ENCODE data around the gene PRDM15.

The PRDM15 gene

GRCh38 chr21:41864311-41865001 lies 14.7 kb downstream of the PRDM15 start:
- no peak for DNase-seq (ENCODE audit: low read depth in 2 of 2)

DNA sequence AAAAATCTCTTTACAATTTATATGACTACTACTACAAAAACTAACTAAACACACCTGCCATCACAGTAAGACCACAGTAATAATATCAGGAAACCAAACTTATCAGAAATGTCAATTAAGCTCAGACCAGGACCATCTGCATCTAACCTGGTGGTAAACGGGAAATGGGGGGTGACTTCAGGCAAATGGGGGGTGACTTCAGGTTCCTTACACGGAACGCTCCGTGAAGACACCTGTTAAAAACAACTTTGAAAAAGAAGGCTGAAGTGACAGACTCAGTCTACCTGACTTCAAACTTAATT lies 15.8 kb downstream of the PRDM15 start:
- no peak for DNase-seq (ENCODE audit: low read depth in 2 of 2)

GRCh38 chr21:41861987-41862386 lies 17.2 kb downstream of the PRDM15 start:
- no peak for DNase-seq (ENCODE audit: low read depth in 2 of 2)

- no peak for DNase-seq (ENCODE audit: low read depth in 2 of 2)
These were observed 17.9 kb downstream of the PRDM15 start for GRCh38 chr21:41861255-41861654.

DNA sequence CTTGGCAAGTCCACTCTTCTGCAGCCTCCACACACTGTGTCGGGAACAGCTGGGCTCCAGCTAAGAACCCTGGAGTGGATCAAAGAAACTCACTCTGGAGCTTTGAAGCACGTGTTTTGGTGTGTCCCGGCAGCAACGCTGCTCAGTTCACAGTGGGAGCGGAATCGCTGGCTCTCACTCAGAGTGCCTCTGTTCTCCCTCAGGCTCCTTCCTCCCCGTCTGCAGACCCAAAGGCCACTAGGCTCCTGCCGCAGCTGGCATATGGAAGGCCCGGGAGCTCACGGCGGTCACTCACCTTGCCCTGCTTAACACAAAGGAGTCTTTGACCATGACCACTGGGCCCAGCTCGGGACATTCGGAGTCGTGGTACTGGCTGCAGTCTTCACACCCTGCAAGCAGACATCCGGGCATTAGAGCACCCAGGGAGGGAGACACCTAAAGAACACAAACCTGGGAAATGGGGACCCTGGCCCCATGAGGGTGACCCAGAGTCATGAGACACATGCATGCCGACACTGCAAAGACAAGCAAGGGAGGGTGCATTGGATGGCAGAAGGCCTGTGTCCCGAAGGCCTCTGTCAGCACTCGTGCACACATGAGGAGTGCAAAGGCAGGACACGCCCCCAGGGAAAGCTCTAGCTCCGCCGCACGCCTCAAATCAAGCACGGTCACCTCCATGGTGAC lies 19.7 kb downstream of the PRDM15 start:
- no peak for DNase-seq (ENCODE audit: low read depth in 2 of 2)

- DNase-seq (ENCODE audit: low read depth in 2 of 2), result no peak
These were observed 20.5 kb downstream of the PRDM15 start for GRCh38 chr21:41858466-41859296.

- no peak for DNase-seq (ENCODE audit: low read depth in 2 of 2)
These were observed 21.3 kb downstream of the PRDM15 start for GRCh38 chr21:41857771-41858300.

DNA sequence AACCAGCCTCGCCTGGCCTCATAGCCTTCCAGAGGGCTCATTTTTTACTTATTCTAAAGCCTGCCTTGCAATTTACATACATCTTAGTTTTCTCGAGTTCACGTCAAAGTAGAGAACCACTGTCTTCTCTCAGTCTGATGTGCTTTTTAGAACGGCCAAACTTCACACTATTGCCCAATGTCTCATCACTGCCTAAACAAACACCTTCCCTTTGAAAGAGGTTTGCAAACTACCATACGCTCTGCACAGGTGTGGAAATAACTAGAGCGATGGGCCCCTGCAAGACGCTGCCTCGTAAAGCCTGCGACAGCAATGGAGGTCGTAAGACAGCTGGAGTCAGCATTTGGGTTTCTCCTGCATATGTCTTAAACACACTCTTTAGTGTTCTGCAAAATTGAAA lies 22.6 kb downstream of the PRDM15 start:
- no peak for DNase-seq (ENCODE audit: low read depth in 2 of 2)

- DNase-seq (ENCODE audit: low read depth in 2 of 2), result no peak
These were observed 24.6 kb downstream of the PRDM15 start for GRCh38 chr21:41854426-41854995.

GRCh38 chr21:41852929-41853320 lies 26.2 kb downstream of the PRDM15 start:
- no peak for DNase-seq (ENCODE audit: low read depth in 2 of 2)

- no peak for DNase-seq (ENCODE audit: low read depth in 2 of 2)
These were observed 26.8 kb downstream of the PRDM15 start for GRCh38 chr21:41852151-41852928.

DNA sequence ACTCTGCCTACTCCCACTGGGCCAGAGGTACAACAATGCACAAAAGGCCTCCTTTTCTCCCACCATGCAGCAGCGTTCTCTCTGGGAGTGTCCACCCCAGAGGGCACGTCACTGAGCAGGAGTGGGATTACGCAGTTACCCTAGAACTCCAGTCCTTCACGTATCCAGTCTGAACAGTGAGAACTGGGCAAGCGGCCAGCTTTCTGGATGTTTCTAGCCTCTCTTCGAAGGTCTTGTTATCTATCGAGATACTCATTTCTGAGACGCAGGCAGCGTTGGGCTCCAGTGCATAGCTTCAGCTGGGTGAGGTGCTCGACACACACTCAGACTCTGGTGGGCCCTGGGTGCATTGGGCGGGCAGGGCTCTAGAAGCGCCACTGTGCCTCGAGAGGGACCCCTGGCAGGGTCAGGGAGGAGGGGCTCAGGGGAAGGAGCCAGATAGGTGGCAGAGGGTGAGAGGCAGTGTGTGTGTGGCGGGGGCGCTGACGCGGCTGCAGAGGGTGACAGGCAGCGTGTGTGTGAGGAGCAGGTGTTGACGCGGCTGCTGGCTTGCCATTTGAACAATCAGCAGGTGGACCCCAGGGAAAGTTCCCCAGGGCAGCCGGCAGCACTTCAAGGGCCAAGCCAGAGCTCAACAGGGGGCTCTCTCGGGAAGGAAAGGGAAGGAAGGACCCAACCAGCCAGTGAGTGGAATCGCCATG lies 27.9 kb downstream of the PRDM15 start:
- DNase-seq (ENCODE audit: low read depth in 2 of 2), result no peak

GRCh38 chr21:41850085-41850484 lies 29.1 kb downstream of the PRDM15 start:
- no peak for DNase-seq (ENCODE audit: low read depth in 2 of 2)

DNA sequence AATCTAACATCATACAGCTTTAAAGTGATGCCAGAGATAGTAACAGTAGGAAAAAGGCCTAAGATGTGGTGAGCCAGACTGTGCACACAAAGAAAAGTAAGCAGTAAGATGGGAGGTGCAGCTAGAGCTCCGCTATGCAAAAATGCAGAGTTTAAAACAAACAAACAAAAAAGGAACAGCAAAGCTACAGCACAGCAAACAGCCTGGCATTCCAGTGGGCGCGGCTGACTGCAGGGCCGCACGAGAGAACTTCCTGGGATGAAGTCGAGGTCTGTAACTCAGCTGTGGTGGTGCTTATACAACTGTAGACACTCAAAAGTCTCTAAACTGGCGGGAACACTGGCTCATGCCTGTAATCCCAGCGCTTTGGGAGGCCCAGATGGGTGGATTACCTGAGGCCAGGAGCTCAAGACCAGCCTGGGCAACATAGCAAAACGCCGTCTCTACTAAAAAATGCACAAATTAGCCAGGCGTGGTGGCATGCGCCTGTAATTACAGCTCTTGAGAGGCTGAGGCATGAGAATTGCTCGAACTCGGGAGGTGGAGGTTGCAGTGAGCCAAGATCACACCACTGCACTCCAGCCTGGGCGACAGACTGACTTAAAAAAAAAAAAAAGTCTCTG lies 30.1 kb downstream of the PRDM15 start:
- no peak for DNase-seq (ENCODE audit: low read depth in 2 of 2)

DNA sequence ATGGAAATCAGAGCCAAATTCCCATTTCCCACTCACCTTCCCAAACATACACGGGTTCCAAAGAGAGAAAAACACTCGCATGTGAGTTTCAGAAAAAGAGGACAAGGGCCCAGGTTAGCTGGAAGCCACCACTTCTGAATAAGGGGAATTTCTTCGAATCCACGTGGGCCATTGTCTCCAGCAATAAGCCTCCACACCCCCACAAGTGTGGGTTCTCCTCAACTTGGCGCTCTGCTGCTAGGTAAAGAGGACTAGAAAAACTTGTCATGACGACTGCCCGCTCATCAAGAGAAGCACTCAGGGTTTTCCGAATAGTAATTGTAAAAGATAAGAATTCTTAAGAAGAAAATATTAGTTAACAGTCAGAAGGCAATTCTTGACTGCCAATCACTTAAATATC lies 30.6 kb downstream of the PRDM15 start:
- DNase-seq (ENCODE audit: low read depth in 2 of 2), result no peak

DNA sequence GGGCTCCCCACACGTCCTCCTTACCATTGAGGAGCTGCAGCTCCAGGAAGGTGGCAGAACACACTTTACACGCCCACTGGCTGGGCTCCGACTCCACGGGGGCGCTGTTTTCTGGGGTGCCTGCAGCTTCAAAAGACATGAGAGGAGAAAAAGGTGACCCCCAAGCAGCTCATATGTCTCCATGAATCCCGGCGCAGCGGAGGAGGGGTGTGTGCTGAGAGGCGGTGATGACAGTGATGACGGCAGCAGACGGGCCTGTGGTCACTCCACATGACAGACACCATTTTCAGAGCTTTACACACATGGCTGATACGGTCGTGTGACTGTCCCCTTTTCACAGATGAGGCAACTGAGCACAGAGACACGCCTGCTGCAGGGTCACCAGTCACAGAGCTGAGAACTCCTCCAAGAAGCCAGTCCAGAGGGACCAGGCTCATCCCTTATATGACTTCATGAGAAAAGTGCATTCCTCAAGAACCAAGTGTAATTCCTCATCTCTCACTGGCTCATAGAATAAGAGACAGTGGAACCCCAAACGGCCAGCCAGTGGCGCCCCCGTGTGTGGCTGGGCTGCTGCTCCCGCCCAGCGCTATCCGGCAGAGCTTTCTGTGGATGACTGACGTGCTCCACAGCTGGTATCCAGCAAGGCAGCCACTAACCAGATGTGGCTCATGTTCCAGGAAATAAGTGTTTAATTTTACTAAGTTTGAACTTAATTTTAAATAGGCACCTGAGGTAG lies 31.9 kb downstream of the PRDM15 start:
- no peak for DNase-seq (ENCODE audit: low read depth in 2 of 2)

- no peak for DNase-seq (ENCODE audit: low read depth in 2 of 2)
These were observed 32.6 kb downstream of the PRDM15 start for GRCh38 chr21:41846536-41846935.

GRCh38 chr21:41846033-41846317 lies 33.2 kb downstream of the PRDM15 start:
- no peak for DNase-seq (ENCODE audit: low read depth in 2 of 2)

GRCh38 chr21:41845310-41846032 lies 33.7 kb downstream of the PRDM15 start:
- no peak for DNase-seq (ENCODE audit: low read depth in 2 of 2)
